Right lobe of liver (tissue), 4 donors: ENCODE data around the gene NCOA5.

Experiments used
- POLR2A ChIP-seq: fragments of 450-650 bp; IDR thresholded peaks from one replicate; pipeline ENCODE4 v1.6.1; 2017; ENCODE audit warnings: antibody characterized with exemption, mild to moderate bottlenecking
- TF ChIP-seq, protein P1 (sequence below), 4 donors: fragments of 200-600 bp in 3 of 4; fragments of 450-650 bp in 1 of 4; IDR thresholded peaks; one replicate each; pipeline versions ENCODE4 v1.5.1 to v1.8.0; 2016 to 2022; ENCODE audit warnings: antibody characterized with exemption in 4 of 4, mild to moderate bottlenecking in 2 of 4
- donor health status: DM: no; HTN: no; CAD: no.
- donor health status: DM: no; HTN: no; CAD: no.
- donor health status: DM: no; HTN: yes; CAD: no.

DNA sequence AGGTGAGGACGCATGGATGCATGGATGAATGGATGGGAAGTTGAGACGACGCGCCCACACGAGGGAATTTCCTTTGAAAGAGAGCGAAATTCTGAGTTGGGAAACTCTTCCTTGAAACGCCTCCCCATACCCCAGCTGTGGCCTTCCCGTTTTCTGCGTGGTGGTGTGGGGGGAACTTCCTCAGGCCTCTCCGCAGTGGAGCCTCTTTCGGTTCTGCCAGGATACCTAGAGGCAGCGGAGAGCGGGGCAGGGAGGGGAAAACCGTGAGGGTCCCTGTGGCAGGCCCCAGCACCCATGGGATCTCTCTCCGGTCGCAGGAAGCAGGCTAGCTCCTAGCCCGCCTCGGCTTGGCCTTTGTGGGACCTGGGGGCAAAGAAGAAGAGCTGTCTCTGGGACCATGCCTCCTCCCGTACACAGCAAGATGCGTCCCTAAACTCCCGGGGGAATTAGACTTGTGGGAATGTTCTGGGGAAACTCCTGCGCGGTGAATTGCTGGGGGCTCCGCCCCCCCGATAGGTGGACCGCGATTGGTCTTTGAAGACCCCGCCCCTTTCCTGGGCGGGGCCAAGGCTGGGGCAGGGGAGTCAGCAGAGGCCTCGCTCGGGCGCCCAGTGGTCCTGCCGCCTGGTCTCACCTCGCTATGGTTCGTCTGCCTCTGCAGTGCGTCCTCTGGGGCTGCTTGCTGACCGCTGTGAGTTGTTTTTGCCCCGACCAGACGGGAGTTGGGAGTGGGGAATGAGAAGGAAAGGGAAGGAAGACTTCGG lies 28.1 kb upstream of the NCOA5 start, which contains the start of gene CD40:
- peak; percentile 39 for TF ChIP-seq POLR2A
- TF ChIP-seq, protein P1, sequence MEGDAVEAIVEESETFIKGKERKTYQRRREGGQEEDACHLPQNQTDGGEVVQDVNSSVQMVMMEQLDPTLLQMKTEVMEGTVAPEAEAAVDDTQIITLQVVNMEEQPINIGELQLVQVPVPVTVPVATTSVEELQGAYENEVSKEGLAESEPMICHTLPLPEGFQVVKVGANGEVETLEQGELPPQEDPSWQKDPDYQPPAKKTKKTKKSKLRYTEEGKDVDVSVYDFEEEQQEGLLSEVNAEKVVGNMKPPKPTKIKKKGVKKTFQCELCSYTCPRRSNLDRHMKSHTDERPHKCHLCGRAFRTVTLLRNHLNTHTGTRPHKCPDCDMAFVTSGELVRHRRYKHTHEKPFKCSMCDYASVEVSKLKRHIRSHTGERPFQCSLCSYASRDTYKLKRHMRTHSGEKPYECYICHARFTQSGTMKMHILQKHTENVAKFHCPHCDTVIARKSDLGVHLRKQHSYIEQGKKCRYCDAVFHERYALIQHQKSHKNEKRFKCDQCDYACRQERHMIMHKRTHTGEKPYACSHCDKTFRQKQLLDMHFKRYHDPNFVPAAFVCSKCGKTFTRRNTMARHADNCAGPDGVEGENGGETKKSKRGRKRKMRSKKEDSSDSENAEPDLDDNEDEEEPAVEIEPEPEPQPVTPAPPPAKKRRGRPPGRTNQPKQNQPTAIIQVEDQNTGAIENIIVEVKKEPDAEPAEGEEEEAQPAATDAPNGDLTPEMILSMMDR (IDR thresholded peaks at IDR 0.05) = no peak
